ENCODE data around the gene SLC16A12. TPM values are rescaled to one million over a fixed set of nuclear protein-coding genes. Genes with fewer than 3 reads are reported as not detected.
"Not testable (repeated sequence)": the region's sequence is repeated elsewhere in the genome, so short reads cannot be mapped to it uniquely, and the experiment has no call there.

The SLC16A12 gene
- total and polyA plus RNA-seq, 2 donors (not counting 3 experiments of a cell fraction or from before 2014, with no cell fraction given) = not detected

DNA sequence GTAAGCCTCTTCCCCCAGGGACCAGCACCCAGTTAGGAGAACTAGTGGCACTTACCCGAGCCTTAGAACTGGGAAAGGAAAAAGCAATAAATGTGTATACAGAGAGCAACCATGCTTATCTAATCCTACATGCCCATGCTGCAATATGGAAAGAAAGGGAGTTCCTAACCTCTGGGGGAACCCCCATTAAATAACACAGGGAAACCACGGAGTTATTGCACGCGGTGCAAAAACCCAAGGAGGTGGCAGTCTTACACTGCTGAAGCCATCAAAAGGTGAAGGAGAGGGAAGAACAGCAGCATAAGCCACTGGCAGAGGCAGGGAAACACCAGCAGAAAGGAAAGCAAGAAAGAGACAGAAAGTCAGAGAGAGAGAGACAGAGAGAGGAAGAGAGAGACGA is 124.8 kb downstream of the SLC16A12 start:
- BruUV-seq (replicated peaks); intact Hi-C loops (cut with micrococcal nuclease); H3K36me3 ChIP-seq (ENCODE audit: control insufficient read depth in 2 of 2, extremely low read depth in 1 of 2, insufficient read depth in 2 of 2, low read length in 2 of 2); H3K4me1 ChIP-seq (ENCODE audit: control insufficient read depth, extremely low read depth, insufficient read depth, low read length); dilution Hi-C loops (cut with MboI; ENCODE audit: extremely low pct_ligation_motif_present, low sequenced_read_pairs); DNase-seq (ENCODE audit: low read depth, low spot score); H3K9ac ChIP-seq (replicated peaks; ENCODE audit: extremely low read depth, insufficient read depth, low read length); FAIRE-seq; CTCF ChIA-PET; H3K79me2 ChIP-seq (ENCODE audit: control insufficient read depth, insufficient read depth, low read length); H2AFZ ChIP-seq (ENCODE audit: low read depth, low read length); H3K4me3 ChIP-seq (replicated peaks in 1 of 3; ENCODE audit: insufficient read depth in 1 of 3, low read depth in 1 of 3, low read length in 3 of 3); POLR2A ChIA-PET; H3K9me3 ChIP-seq (replicated peaks; ENCODE audit: control insufficient read depth, insufficient read depth, low read length); H3K27me3 ChIP-seq (ENCODE audit: control insufficient read depth in 2 of 2, insufficient read depth in 2 of 2, low read length in 2 of 2); H3K9me1 ChIP-seq (replicated peaks; ENCODE audit: control insufficient read depth, extremely low read depth, insufficient read depth, low read length); H3K4me2 ChIP-seq (ENCODE audit: insufficient read depth, low read length); H4K20me1 ChIP-seq (replicated peaks; ENCODE audit: control insufficient read depth, extremely low read depth, insufficient read depth, low read length); H3K27ac ChIP-seq (ENCODE audit: insufficient read depth, low read depth, low read length): not testable (repeated sequence)

DNA sequence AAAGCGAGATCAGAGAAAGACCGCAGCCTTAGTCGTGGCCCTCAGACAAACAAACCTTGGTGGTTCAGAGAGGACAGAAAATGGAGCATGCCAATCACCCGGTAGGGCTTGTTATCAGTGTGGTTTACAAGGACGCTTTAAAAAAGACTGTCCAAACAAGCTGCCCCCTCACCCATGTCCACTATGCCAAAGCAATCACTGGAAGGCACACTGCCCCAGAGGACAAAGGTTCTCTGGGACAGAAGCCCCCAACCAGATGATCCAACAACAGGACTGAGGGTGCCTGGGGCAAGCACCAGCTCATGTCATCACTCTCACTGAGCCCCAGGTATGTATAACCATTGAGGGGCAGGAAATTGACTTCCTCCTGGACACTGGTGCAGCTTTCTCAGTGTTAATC is 126.1 kb downstream of the SLC16A12 start:
- H3K36me3 ChIP-seq (ENCODE audit: control insufficient read depth in 2 of 2, extremely low read depth in 1 of 2, insufficient read depth in 2 of 2, low read length in 2 of 2); H3K79me2 ChIP-seq (ENCODE audit: control insufficient read depth, insufficient read depth, low read length); H3K9me3 ChIP-seq (replicated peaks; ENCODE audit: control insufficient read depth, insufficient read depth, low read length); H3K4me1 ChIP-seq (ENCODE audit: control insufficient read depth, extremely low read depth, insufficient read depth, low read length); H2AFZ ChIP-seq (ENCODE audit: low read depth, low read length); dilution Hi-C loops (cut with MboI; ENCODE audit: extremely low pct_ligation_motif_present, low sequenced_read_pairs); H3K4me3 ChIP-seq (replicated peaks in 1 of 3; ENCODE audit: insufficient read depth in 1 of 3, low read depth in 1 of 3, low read length in 3 of 3); CTCF ChIA-PET; H3K4me2 ChIP-seq (ENCODE audit: insufficient read depth, low read length); H4K20me1 ChIP-seq (replicated peaks; ENCODE audit: control insufficient read depth, extremely low read depth, insufficient read depth, low read length); H3K27me3 ChIP-seq (ENCODE audit: control insufficient read depth in 2 of 2, insufficient read depth in 2 of 2, low read length in 2 of 2); H3K9ac ChIP-seq (replicated peaks; ENCODE audit: extremely low read depth, insufficient read depth, low read length); H3K27ac ChIP-seq (ENCODE audit: insufficient read depth, low read depth, low read length); BruUV-seq (replicated peaks); H3K9me1 ChIP-seq (replicated peaks; ENCODE audit: control insufficient read depth, extremely low read depth, insufficient read depth, low read length); intact Hi-C loops (cut with micrococcal nuclease); POLR2A ChIA-PET; DNase-seq (ENCODE audit: low read depth, low spot score); FAIRE-seq: not testable (repeated sequence)

DNA sequence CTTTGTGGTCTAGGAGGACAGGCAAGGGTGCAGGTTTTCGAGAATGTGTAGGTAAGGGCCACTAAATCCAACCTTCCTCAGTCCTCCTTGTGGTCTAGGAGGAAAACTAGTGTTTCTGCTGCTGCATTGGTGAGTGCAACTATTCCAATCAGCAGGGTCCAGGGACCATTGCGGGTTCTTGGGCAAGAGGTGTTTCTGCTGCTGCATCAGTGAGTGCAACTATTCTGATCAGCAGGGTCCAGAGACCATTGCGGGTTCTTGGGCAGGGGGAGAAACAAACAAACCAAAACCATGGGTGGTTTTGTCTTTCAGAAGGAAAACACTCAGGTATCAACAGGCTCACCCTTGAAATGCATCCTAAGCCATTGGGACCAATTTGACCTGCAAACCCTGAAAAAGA is 127.6 kb downstream of the SLC16A12 start:
- FAIRE-seq; dilution Hi-C loops (cut with MboI; ENCODE audit: extremely low pct_ligation_motif_present, low sequenced_read_pairs); CTCF ChIA-PET; H4K20me1 ChIP-seq (replicated peaks; ENCODE audit: control insufficient read depth, extremely low read depth, insufficient read depth, low read length); intact Hi-C loops (cut with micrococcal nuclease); BruUV-seq (replicated peaks); H3K27ac ChIP-seq (ENCODE audit: insufficient read depth, low read depth, low read length); H3K4me2 ChIP-seq (ENCODE audit: insufficient read depth, low read length); H3K27me3 ChIP-seq (ENCODE audit: control insufficient read depth in 2 of 2, insufficient read depth in 2 of 2, low read length in 2 of 2); H3K9me1 ChIP-seq (replicated peaks; ENCODE audit: control insufficient read depth, extremely low read depth, insufficient read depth, low read length); H3K36me3 ChIP-seq (ENCODE audit: control insufficient read depth in 2 of 2, extremely low read depth in 1 of 2, insufficient read depth in 2 of 2, low read length in 2 of 2); DNase-seq (ENCODE audit: low read depth, low spot score); H3K9ac ChIP-seq (replicated peaks; ENCODE audit: extremely low read depth, insufficient read depth, low read length); H3K4me1 ChIP-seq (ENCODE audit: control insufficient read depth, extremely low read depth, insufficient read depth, low read length); H2AFZ ChIP-seq (ENCODE audit: low read depth, low read length); H3K79me2 ChIP-seq (ENCODE audit: control insufficient read depth, insufficient read depth, low read length); H3K9me3 ChIP-seq (replicated peaks; ENCODE audit: control insufficient read depth, insufficient read depth, low read length); POLR2A ChIA-PET; H3K4me3 ChIP-seq (replicated peaks in 1 of 3; ENCODE audit: insufficient read depth in 1 of 3, low read depth in 1 of 3, low read length in 3 of 3): not testable (repeated sequence)

DNA sequence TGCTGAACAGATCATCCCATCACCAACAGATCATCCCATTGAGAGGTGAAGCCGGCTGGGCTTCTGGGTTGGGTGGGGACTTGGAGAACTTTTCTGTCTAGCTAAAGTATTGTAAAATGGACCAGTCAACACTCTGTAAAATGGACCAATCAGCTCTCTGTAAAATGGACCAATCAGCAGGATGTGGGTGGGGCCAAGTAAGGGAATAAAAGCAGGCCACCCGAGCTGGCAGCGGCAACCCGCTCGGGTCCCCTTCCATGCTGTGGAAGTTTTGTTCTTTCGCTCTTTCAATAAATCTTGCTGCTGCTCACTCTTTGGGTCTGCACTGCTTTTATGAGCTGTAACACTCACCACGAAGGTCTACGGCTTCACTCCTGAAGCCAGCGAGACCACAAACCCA is 129.2 kb downstream of the SLC16A12 start:
- H3K27me3 ChIP-seq (ENCODE audit: control insufficient read depth in 2 of 2, insufficient read depth in 2 of 2, low read length in 2 of 2); H3K9me3 ChIP-seq (replicated peaks; ENCODE audit: control insufficient read depth, insufficient read depth, low read length); H3K4me1 ChIP-seq (ENCODE audit: control insufficient read depth, extremely low read depth, insufficient read depth, low read length); H3K9ac ChIP-seq (replicated peaks; ENCODE audit: extremely low read depth, insufficient read depth, low read length); H3K4me2 ChIP-seq (ENCODE audit: insufficient read depth, low read length); dilution Hi-C loops (cut with MboI; ENCODE audit: extremely low pct_ligation_motif_present, low sequenced_read_pairs); H3K79me2 ChIP-seq (ENCODE audit: control insufficient read depth, insufficient read depth, low read length); H4K20me1 ChIP-seq (replicated peaks; ENCODE audit: control insufficient read depth, extremely low read depth, insufficient read depth, low read length); H3K36me3 ChIP-seq (ENCODE audit: control insufficient read depth in 2 of 2, extremely low read depth in 1 of 2, insufficient read depth in 2 of 2, low read length in 2 of 2); CTCF ChIA-PET; BruUV-seq (replicated peaks); intact Hi-C loops (cut with micrococcal nuclease); H2AFZ ChIP-seq (ENCODE audit: low read depth, low read length); H3K27ac ChIP-seq (ENCODE audit: insufficient read depth, low read depth, low read length); H3K9me1 ChIP-seq (replicated peaks; ENCODE audit: control insufficient read depth, extremely low read depth, insufficient read depth, low read length); FAIRE-seq; POLR2A ChIA-PET; H3K4me3 ChIP-seq (replicated peaks in 1 of 3; ENCODE audit: insufficient read depth in 1 of 3, low read depth in 1 of 3, low read length in 3 of 3); DNase-seq (ENCODE audit: low read depth, low spot score): not testable (repeated sequence)

Data from endothelial cell of umbilical vein (primary cell).